GM23248 (cell line): ENCODE results near the gene LONP2. TPM values are rescaled to one million over a fixed set of nuclear protein-coding genes. Genes with fewer than 3 reads are reported as not detected.

Source experiments
- DNase-seq: peaks from one replicate; pipeline ENCODE4 v3.0.0-alpha.2; 2015
- H2AFZ ChIP-seq: fragments of 200-600 bp; sonication (generic); 2 replicates; pipeline ENCODE4 v1.6.1; 2016; ENCODE audit warnings: antibody characterized with exemption
- H3F3A ChIP-seq: fragments of 200-600 bp; sonication (generic); 2 replicates; pipeline ENCODE4 v1.6.1; 2016; ENCODE audit warnings: mild to moderate bottlenecking, antibody characterized with exemption, mixed run types; ENCODE audit not compliant: insufficient read depth
- H3K27ac ChIP-seq: fragments of 200-600 bp; sonication (generic); 2 replicates; pipeline ENCODE4 v1.5.1; 2016; ENCODE audit warnings: mild to moderate bottlenecking
- H3K27me3 ChIP-seq: fragments of 200-600 bp; sonication (generic); replicated peaks from 2 replicates; pipeline ENCODE4 v1.6.1; 2016; ENCODE audit warnings: mild to moderate bottlenecking; ENCODE audit not compliant: insufficient read depth
- H3K36me3 ChIP-seq: fragments of 200-600 bp; sonication (generic); 2 replicates; pipeline ENCODE4 v1.6.1; 2016; ENCODE audit warnings: low read depth, mild to moderate bottlenecking
- H3K4me1 ChIP-seq: fragments of 200-600 bp; sonication (generic); 2 replicates; pipeline ENCODE4 v1.6.1; 2016; ENCODE audit warnings: mild to moderate bottlenecking; ENCODE audit not compliant: insufficient read depth
- H3K4me2 ChIP-seq: fragments of 200-600 bp; sonication (generic); one replicate; pipeline ENCODE4 v1.6.1; 2016; ENCODE audit warnings: mild to moderate bottlenecking; ENCODE audit not compliant: unreplicated experiment
- H3K4me3 ChIP-seq: fragments of 200-600 bp; sonication (generic); 2 replicates; pipeline ENCODE4 v1.5.1; 2016; ENCODE audit warnings: mild to moderate bottlenecking
- H3K79me2 ChIP-seq: fragments of 200-600 bp; sonication (generic); 2 replicates; pipeline ENCODE4 v1.6.1; 2016; ENCODE audit warnings: mild to moderate bottlenecking; ENCODE audit not compliant: insufficient read depth
- H3K9ac ChIP-seq: fragments of 200-600 bp; sonication (generic); 2 replicates; pipeline ENCODE4 v1.6.1; 2016; ENCODE audit warnings: mild to moderate bottlenecking
- H3K9me2 ChIP-seq: fragments of 200-600 bp; sonication (generic); 2 replicates; pipeline ENCODE4 v1.6.1; 2016; ENCODE audit warnings: mixed run types, mild to moderate bottlenecking, moderate library complexity; ENCODE audit not compliant: insufficient read depth
- H3K9me3 ChIP-seq: fragments of 200-600 bp; sonication (generic); one replicate; pipeline ENCODE4 v1.6.1; 2017; ENCODE audit warnings: low read depth
- H4K20me1 ChIP-seq: fragments of 200-600 bp; sonication (generic); 2 replicates; pipeline ENCODE4 v1.6.0; 2016; ENCODE audit not compliant: insufficient read depth
- EZH2 ChIP-seq: fragments of 200-600 bp; sonication (generic); IDR thresholded peaks from 2 replicates; pipeline ENCODE4 v1.6.1; 2018; ENCODE audit warnings: antibody characterized with exemption, mild to moderate bottlenecking; ENCODE audit not compliant: insufficient read depth, poor library complexity, severe bottlenecking
- EZH2phosphoT487 ChIP-seq: fragments of 200-600 bp; sonication (generic); IDR thresholded peaks from 2 replicates; pipeline ENCODE4 v1.6.1; 2018; ENCODE audit warnings: antibody characterized with exemption, moderate library complexity, mild to moderate bottlenecking, low read depth; ENCODE audit not compliant: insufficient read depth
- WGBS, 2 experiments: methylation state at CpG; one replicate each; pipeline ENCODE4 v1.1.6; 2015 to 2017; ENCODE audit warnings: low lambda C conversion rate in 2 of 2, low coverage in 1 of 2; ENCODE audit errors: missing lambda C conversion rate in 2 of 2; 5-methylcytosine and 5-hydroxymethylcytosine counted together
- in situ Hi-C: fragments of 300-500 bp; cut with MboI; formaldehyde crosslinking; loops from 2 replicates; pipeline ENCODE4 v1.15.0; 2020
- polyA plus RNA-seq: library from polyadenylated mRNA; unstranded; fragments of >200 nt; fragmentation: Nextera tagmentation; extraction: Ambion mirVana; gene quantifications from 2 replicates; pipeline ENCODE4 v1.2.1, GENCODE V29; 2016
- total RNA-seq: library from RNA; depleted of rRNA; stranded (reverse); fragments of >200 nt; shearing (Covaris generic); gene quantifications from 2 replicates; pipeline ENCODE4 v1.2.3, GENCODE V29; 2014

LONP2 gene
- total and polyA plus RNA-seq, 2 experiments from 2014 or later = 46.5 to 53.9 TPM

DNA sequence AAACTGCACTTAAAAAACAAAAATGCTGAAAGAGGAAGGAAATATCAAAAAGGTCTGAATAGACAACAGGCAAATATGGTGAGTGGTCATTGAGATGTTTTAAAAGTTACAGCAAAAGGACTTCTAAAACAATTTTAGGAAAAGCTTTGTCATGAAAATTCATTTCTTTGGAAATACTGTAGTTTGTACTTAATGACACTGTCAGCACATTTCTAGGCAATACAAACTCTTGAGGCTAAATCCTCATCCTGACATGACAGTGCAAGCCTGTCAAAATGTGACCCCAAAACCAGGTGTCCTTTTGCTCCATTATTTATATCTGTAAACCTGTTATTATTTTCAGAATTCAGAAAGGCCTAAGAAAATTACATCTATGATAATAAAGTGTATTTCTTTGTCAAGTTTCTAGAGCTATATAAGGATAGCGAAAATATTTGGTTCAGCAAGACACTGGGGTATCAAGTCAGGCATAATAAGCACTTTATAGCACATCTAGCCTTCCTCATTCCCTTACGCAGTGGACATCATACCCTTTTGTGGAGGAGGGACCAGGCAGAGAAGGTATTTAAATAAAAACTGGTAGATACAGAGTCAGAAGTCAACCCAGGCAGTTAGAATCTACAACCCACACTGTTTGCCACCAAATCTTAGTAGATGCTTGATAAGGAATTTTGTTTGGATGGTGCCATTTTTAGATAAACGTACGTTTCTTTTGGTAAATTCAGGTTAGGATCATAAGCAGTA is 112.7 kb downstream of the LONP2 start:
- no peak overlapping the region for H3K4me3 ChIP-seq
- peaks cover 28% of the 10 kb centered on the region for H3K36me3 ChIP-seq
- H3K27ac ChIP-seq = no peak overlapping the region
- no peak overlapping the region for H3K4me2 ChIP-seq
- H2AFZ ChIP-seq = no peak overlapping the region
- H3F3A ChIP-seq = peaks cover 44% of the 10 kb centered on the region
- H3K79me2 ChIP-seq = peaks cover 77% of the 10 kb centered on the region
- 97 to 99% methylated on average over 4 of the region's 4 CpGs for WGBS, 2 experiments
- TF ChIP-seq EZH2 (no peak), EZH2phosphoT487 (no peak)
- in situ Hi-C loops = loop anchor here (10.0 kb wide), 1 partner anchor 258 kb away; the partner anchor contains the start of gene N4BP1
- no peaks in the 10 kb centered on the region for H3K9me2 ChIP-seq
- no peak overlapping the region for H3K9ac ChIP-seq
- H4K20me1 ChIP-seq = no peaks in the 10 kb centered on the region
- H3K9me3 ChIP-seq = no peaks in the 10 kb centered on the region
- no peak for DNase-seq
- no peaks in the 10 kb centered on the region for H3K27me3 ChIP-seq
- no peaks in the 10 kb centered on the region for H3K4me1 ChIP-seq

GRCh38 chr16:48358419-48358818 is 114.3 kb downstream of the LONP2 start:
- in situ Hi-C loops = loop anchor here (10.0 kb wide), 1 partner anchor 256 kb away; the partner anchor contains the start of gene N4BP1
- Histone ChIP-seq H3K27ac (no peak overlapping the region), H3K36me3 (peaks cover 26% of the 10 kb centered on the region), H3K9ac (no peak overlapping the region), H2AFZ (no peak overlapping the region), H3K79me2 (peaks cover 93% of the 10 kb centered on the region), H3F3A (peaks cover 49% of the 10 kb centered on the region), H3K4me2 (no peak overlapping the region), H3K4me1 (no peaks in the 10 kb centered on the region), H3K27me3 (no peaks in the 10 kb centered on the region), H3K4me3 (no peak overlapping the region), H4K20me1 (no peaks in the 10 kb centered on the region), H3K9me2 (no peaks in the 10 kb centered on the region), H3K9me3 (no peaks in the 10 kb centered on the region)
- WGBS, 2 experiments = 94 to 98% methylated on average over 3 of the region's 3 CpGs
- TF ChIP-seq EZH2 = no peak
- no peak for DNase-seq

GRCh38 chr16:48359983-48360382 is 115.9 kb downstream of the LONP2 start:
- no peak for DNase-seq
- no peaks in the 10 kb centered on the region for H4K20me1 ChIP-seq

GRCh38 chr16:48361012-48361411 is 116.9 kb downstream of the LONP2 start:
- no peak overlapping the region for H3K4me2 ChIP-seq
- H3K79me2 ChIP-seq = peaks cover 97% of the 10 kb centered on the region
- H2AFZ ChIP-seq = no peak overlapping the region
- H3F3A ChIP-seq = peaks cover 54% of the 10 kb centered on the region
- DNase-seq = no peak
- no peaks in the 10 kb centered on the region for H3K9me3 ChIP-seq
- WGBS, 2 experiments = 86 to 92% methylated on average over 3 of the region's 3 CpGs
- in situ Hi-C loops = no loop called here
- no peaks in the 10 kb centered on the region for H3K9me2 ChIP-seq
- H3K9ac ChIP-seq = no peak overlapping the region
- H3K4me3 ChIP-seq = no peak overlapping the region
- no peak overlapping the region for H3K27ac ChIP-seq
- TF ChIP-seq EZH2 (no peak), EZH2phosphoT487 (no peak)
- no peaks in the 10 kb centered on the region for H3K27me3 ChIP-seq
- H4K20me1 ChIP-seq = no peaks in the 10 kb centered on the region
- H3K4me1 ChIP-seq = peaks cover 14% of the 10 kb centered on the region; the same call in 1 of the 2 replicates
- peaks cover 19% of the 10 kb centered on the region; the same call in 1 of the 2 replicates for H3K36me3 ChIP-seq

More at GRCh38 chr16:48359983-48360382, 115.9 kb downstream of the LONP2 start:
- peaks cover 57% of the 10 kb centered on the region for H3F3A ChIP-seq
- H3K27ac ChIP-seq = no peak overlapping the region
- H2AFZ ChIP-seq = no peak overlapping the region
- H3K79me2 ChIP-seq = peaks cover 100% of the 10 kb centered on the region
- peaks cover 7% of the 10 kb centered on the region; the same call in 1 of the 2 replicates for H3K4me1 ChIP-seq
- no peak overlapping the region for H3K4me3 ChIP-seq
- in situ Hi-C loops = loop anchor here (10.0 kb wide), 1 partner anchor 255 kb away; the partner anchor contains the start of gene N4BP1
- no peaks in the 10 kb centered on the region for H3K9me3 ChIP-seq
- no peak for TF ChIP-seq EZH2phosphoT487
- no peak for TF ChIP-seq EZH2
- no peaks in the 10 kb centered on the region for H3K27me3 ChIP-seq
- H3K9ac ChIP-seq = no peak overlapping the region
- H3K9me2 ChIP-seq = no peaks in the 10 kb centered on the region
- H3K36me3 ChIP-seq = peaks cover 26% of the 10 kb centered on the region
- no peak overlapping the region for H3K4me2 ChIP-seq
- 93 to 94% methylated on average over 2 of the region's 2 CpGs for WGBS, 2 experiments
